GM18951 (cell line): ENCODE measurements around the gene PEX11G.

Experiments used
- POLR2A ChIP-seq: IDR thresholded peaks from 4 replicates; pipeline ENCODE4 v1.6.1; 2011; ENCODE audit warnings: mild to moderate bottlenecking; ENCODE audit not compliant: insufficient read length, insufficient read depth; ENCODE audit errors: extremely low read depth
- in situ Hi-C: fragments of 300-500 bp; cut with MboI; formaldehyde crosslinking; loops from one replicate; pipeline ENCODE4 v1.12.0; 2022; ENCODE audit warnings: low sequenced_read_pairs, mixed read lengths, inconsistent platforms; ENCODE audit not compliant: unreplicated experiment

PEX11G gene

GRCh38 chr19:7476777-7477494 is 11.9 kb downstream of the PEX11G start:
- no peak for TF ChIP-seq POLR2A
- in situ Hi-C loops = no loop called here

GRCh38 chr19:7476241-7476640 is 12.6 kb downstream of the PEX11G start:
- no peak for TF ChIP-seq POLR2A
- in situ Hi-C loops = no loop called here

- TF ChIP-seq POLR2A = no peak
- in situ Hi-C loops = no loop called here
These were observed 13.2 kb downstream of the PEX11G start for GRCh38 chr19:7475665-7476064.

GRCh38 chr19:7471696-7472615 is 16.9 kb downstream of the PEX11G start:
- in situ Hi-C loops = no loop called here

GRCh38 chr19:7470540-7471305 is 18.1 kb downstream of the PEX11G start:
- in situ Hi-C loops = no loop called here

More at GRCh38 chr19:7471696-7472615, 16.9 kb downstream of the PEX11G start:
- no peak for TF ChIP-seq POLR2A

GRCh38 chr19:7469669-7470285 is 19.1 kb downstream of the PEX11G start:
- TF ChIP-seq POLR2A = no peak
- in situ Hi-C loops = no loop called here

More at GRCh38 chr19:7470540-7471305, 18.1 kb downstream of the PEX11G start:
- TF ChIP-seq POLR2A = no peak

GRCh38 chr19:7468840-7469239 is 20.0 kb downstream of the PEX11G start:
- in situ Hi-C loops = no loop called here
- TF ChIP-seq POLR2A = no peak

- in situ Hi-C loops = no loop called here
- no peak for TF ChIP-seq POLR2A
These were observed 21.5 kb downstream of the PEX11G start for GRCh38 chr19:7467009-7467989.

GRCh38 chr19:7463575-7463974 is 25.3 kb downstream of the PEX11G start:
- in situ Hi-C loops = no loop called here
- no peak for TF ChIP-seq POLR2A

GRCh38 chr19:7461841-7462629 is 26.8 kb downstream of the PEX11G start:
- in situ Hi-C loops = no loop called here
- no peak for TF ChIP-seq POLR2A

GRCh38 chr19:7460562-7460966 is 28.3 kb downstream of the PEX11G start:
- in situ Hi-C loops = no loop called here
- no peak for TF ChIP-seq POLR2A

GRCh38 chr19:7459773-7460172 is 29.1 kb downstream of the PEX11G start:
- TF ChIP-seq POLR2A = no peak

More at GRCh38 chr19:7459773-7460172, 29.1 kb downstream of the PEX11G start:
- in situ Hi-C loops = no loop called here
